Naive thymus-derived CD4-positive, alpha-beta T cell (primary cell): ENCODE data around the gene ARHGAP8. TPM values are rescaled to one million over a fixed set of nuclear protein-coding genes. Genes with fewer than 3 reads are reported as not detected.

ENCODE experiments used
- ATAC-seq: fragments of 150-1000 bp; cut with Tn5 transposase; 2 replicates; pipeline ENCODE4 v1.10.0; 2021; ENCODE audit warnings: mild to moderate bottlenecking, moderate library complexity
- CTCF ChIA-PET: fragments of 350-600 bp; sonication (Branson Sonifier 250); formaldehyde crosslinking; loops from one replicate; lab custom pipeline; 2021; ENCODE audit warnings: antibody characterized with exemption; lab: Charles Lee
- POLR2A ChIA-PET: fragments of 350-600 bp; sonication (Branson Sonifier 250); formaldehyde crosslinking; loops from one replicate; lab custom pipeline; 2021; ENCODE audit warnings: antibody characterized with exemption, inconsistent platforms; lab: Charles Lee
- DNase-seq, 9 donors: peaks; one replicate each; pipeline versions ENCODE4 v3.0.0 to v3.0.0-alpha.2; 2020 to 2022; ENCODE audit warnings: mixed read lengths in 1 of 9
- H3K27ac ChIP-seq: one replicate; pipeline ENCODE4 v1.7.0; 2013; ENCODE audit warnings: mild to moderate bottlenecking, low read depth, low read length, moderate library complexity
- H3K27me3 ChIP-seq, 2 donors: one replicate each; pipeline ENCODE4 v1.7.0; 2013; ENCODE audit warnings: low read length in 2 of 2, mild to moderate bottlenecking in 2 of 2, moderate library complexity in 2 of 2; ENCODE audit not compliant: control insufficient read depth in 2 of 2, insufficient read depth in 2 of 2
- H3K36me3 ChIP-seq, 3 experiments: 1 replicate in 2 of 3; 2 replicates in 1 of 3; pipeline ENCODE4 v1.7.0; 2013; ENCODE audit warnings: low read length in 3 of 3, mild to moderate bottlenecking in 3 of 3, moderate library complexity in 1 of 3; ENCODE audit not compliant: insufficient read depth in 3 of 3, control insufficient read depth in 2 of 3
- H3K4me1 ChIP-seq, 2 donors: one replicate each; pipeline ENCODE4 v1.7.0; 2013; ENCODE audit warnings: low read length in 2 of 2, mild to moderate bottlenecking in 2 of 2, moderate library complexity in 1 of 2; ENCODE audit not compliant: control insufficient read depth in 2 of 2, insufficient read depth in 2 of 2
- H3K4me3 ChIP-seq: 2 replicates; pipeline ENCODE4 v1.7.0; 2013; ENCODE audit warnings: mild to moderate bottlenecking, low read length
- H3K9me3 ChIP-seq, 3 experiments: 1 replicate in 2 of 3; 2 replicates in 1 of 3; pipeline ENCODE4 v1.7.0; 2013; ENCODE audit warnings: low read length in 3 of 3; ENCODE audit not compliant: control insufficient read depth in 2 of 3
- H3K27ac Mint-ChIP-seq, 9 donors: one replicate each; pipeline ENCODE4 v1.8.0; 2020 to 2022; ENCODE audit warnings: mixed read lengths in 9 of 9, mild to moderate bottlenecking in 8 of 9, moderate library complexity in 5 of 9, inconsistent platforms in 2 of 9
- H3K27me3 Mint-ChIP-seq, 5 donors: one replicate each; pipeline ENCODE4 v1.8.0; 2021 to 2022; ENCODE audit warnings: mixed read lengths in 5 of 5, mild to moderate bottlenecking in 1 of 5
- H3K36me3 Mint-ChIP-seq, 5 donors: one replicate each; pipeline ENCODE4 v1.8.0; 2020 to 2022; ENCODE audit warnings: mixed read lengths in 5 of 5, mild to moderate bottlenecking in 3 of 5, inconsistent platforms in 1 of 5
- H3K4me1 Mint-ChIP-seq, 7 donors: one replicate each; pipeline ENCODE4 v1.8.0; 2020 to 2022; ENCODE audit warnings: mixed read lengths in 7 of 7, mild to moderate bottlenecking in 3 of 7, inconsistent platforms in 1 of 7
- H3K4me3 Mint-ChIP-seq, 10 donors: one replicate each; pipeline ENCODE4 v1.8.0; 2020 to 2022; ENCODE audit warnings: mild to moderate bottlenecking in 10 of 10, mixed read lengths in 10 of 10, moderate library complexity in 6 of 10, inconsistent platforms in 2 of 10
- H3K9me3 Mint-ChIP-seq, 11 donors: one replicate each; pipeline ENCODE4 v1.8.0; 2020 to 2022; ENCODE audit warnings: mixed read lengths in 11 of 11, mild to moderate bottlenecking in 4 of 11, inconsistent platforms in 1 of 11, moderate library complexity in 1 of 11
- intact Hi-C, 2 donors: fragments of 100-400 bp; cut with micrococcal nuclease; formaldehyde crosslinking; loops; one replicate each; pipeline ENCODE4 v1.15.1; 2023
- polyA plus RNA-seq, 2 donors: library from polyadenylated mRNA; unstranded; fragments of 300-500 nt; fragmentation: Illumina TruSeq; gene quantifications; one replicate each; pipeline ENCODE4 v1.2.3, GENCODE V29; 2021
- total RNA-seq, 6 experiments: library from RNA in 5 of 6; stranded (reverse) in 5 of 6; gene quantifications; 1 replicate in 5 of 6; 2 replicates in 1 of 6; pipeline ENCODE4 v1.2.3 and lab custom pipeline; 2021 to 2026

The ARHGAP8 gene
- total and polyA plus RNA-seq, 7 experiments from 2014 or later, result 0.82 to 2.3 (median 1.5) TPM; not detected in 4

DNA sequence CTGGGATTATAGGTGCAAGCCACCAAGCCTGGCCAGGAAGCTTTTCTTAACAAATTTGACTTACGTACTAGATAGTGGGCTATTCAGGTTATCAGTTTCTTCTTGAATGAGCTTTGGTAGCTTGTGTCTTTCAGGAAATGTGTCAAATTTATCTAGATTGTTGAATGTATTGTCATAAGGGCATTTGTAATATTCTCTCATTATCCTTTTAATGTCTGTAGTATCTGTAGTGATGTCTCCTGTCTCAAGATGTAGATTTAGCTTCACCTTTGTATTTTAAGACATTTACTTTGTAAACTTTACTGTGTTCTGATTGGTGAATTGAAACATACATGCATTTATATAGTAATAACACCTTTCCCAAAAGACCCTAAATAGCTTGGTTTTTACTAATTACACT is 20.7 kb downstream of the ARHGAP8 start:
- ChIA-PET CTCF (no interaction called here), POLR2A (no interaction called here)
- Histone ChIP-seq H3K4me1 (no peaks in the 10 kb centered on the region), H3K27me3 (no peaks in the 10 kb centered on the region), H3K9me3 (peaks cover 0 to 15% (median 0%) of the 10 kb centered on the region in 3 experiments), H3K36me3 (no peaks in the 10 kb centered on the region), H3K27ac (no peak overlapping the region), H3K4me3 (no peak overlapping the region)
- peaks cover 0 to 24% (median 14%) of the 10 kb centered on the region in 11 donors for H3K9me3 Mint-ChIP-seq
- no peak overlapping the region for H3K4me3 Mint-ChIP-seq
- H3K4me1 Mint-ChIP-seq, result no peaks in the 10 kb centered on the region
- H3K27ac Mint-ChIP-seq, result no peak overlapping the region
- peaks cover 0 to 8% (median 4%) of the 10 kb centered on the region in 5 donors for H3K27me3 Mint-ChIP-seq
- DNase-seq (no peak), ATAC-seq (no peak)
- peaks cover 0 to 14% (median 6%) of the 10 kb centered on the region in 5 donors for H3K36me3 Mint-ChIP-seq
- intact Hi-C loops, result no loop called here

GRCh38 chr22:44775862-44776261 is 23.5 kb downstream of the ARHGAP8 start:
- H3K4me3 Mint-ChIP-seq, result no peak overlapping the region
- CTCF ChIA-PET, result no interaction called here
- peaks cover 0 to 23% (median 13%) of the 10 kb centered on the region in 11 donors for H3K9me3 Mint-ChIP-seq

DNA sequence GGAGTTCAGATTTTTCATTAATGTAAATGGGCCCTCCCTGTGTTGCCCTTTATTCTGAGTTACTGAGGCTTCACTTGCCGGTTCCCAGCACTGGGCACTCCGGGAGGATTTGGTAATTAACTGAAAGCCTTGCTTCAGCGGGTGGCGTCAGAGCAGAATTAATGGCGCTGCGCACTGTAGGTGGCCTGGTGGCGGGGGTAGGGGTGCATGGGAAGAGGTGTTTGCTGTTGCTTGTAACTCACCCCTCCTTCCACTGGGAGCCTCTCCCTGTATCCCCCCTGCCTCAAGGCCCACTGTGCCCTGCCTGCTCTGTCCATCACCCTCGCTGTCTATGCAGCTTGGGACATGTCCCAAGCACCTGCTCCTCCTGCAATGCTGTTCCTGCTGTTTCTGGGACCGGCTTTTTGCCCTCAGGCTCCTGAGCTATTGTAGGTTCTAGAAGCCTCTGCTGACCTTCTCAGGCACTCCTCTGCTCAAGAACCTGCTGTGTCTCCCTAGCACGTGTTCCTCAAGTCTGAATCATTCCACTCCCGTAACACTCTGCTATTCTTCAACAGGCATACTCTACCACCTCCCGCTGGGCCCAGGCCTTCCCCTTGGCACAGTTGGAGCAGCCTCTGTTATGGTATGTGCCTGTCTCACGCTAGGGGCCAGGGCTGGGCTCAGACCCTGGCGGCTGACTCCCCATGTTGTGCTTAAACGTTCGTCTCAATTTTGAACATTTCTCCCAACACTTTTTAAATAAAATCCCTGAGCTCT is 24.4 kb downstream of the ARHGAP8 start:
- Histone ChIP-seq H3K9me3 (peaks cover 0 to 15% (median 0%) of the 10 kb centered on the region in 3 experiments), H3K27ac (no peak overlapping the region), H3K4me3 (no peak overlapping the region), H3K27me3 (no peaks in the 10 kb centered on the region), H3K4me1 (no peaks in the 10 kb centered on the region), H3K36me3 (no peaks in the 10 kb centered on the region)
- Mint-ChIP-seq H3K27me3 (peaks cover 0 to 9% (median 7%) of the 10 kb centered on the region in 5 donors), H3K4me3 (no peak overlapping the region), H3K9me3 (peaks cover 0 to 21% (median 13%) of the 10 kb centered on the region in 11 donors), H3K27ac (no peak overlapping the region), H3K4me1 (no peaks in the 10 kb centered on the region), H3K36me3 (peaks cover 0 to 13% (median 6%) of the 10 kb centered on the region in 5 donors)
- no peak for DNase-seq
- POLR2A ChIA-PET, result no interaction called here
- no peak for ATAC-seq
- CTCF ChIA-PET, result no interaction called here
- intact Hi-C loops, result no loop called here

More at GRCh38 chr22:44775862-44776261, 23.5 kb downstream of the ARHGAP8 start:
- intact Hi-C loops, result no loop called here
- Mint-ChIP-seq H3K27me3 (peaks cover 0 to 11% (median 8%) of the 10 kb centered on the region in 5 donors), H3K27ac (no peak overlapping the region), H3K4me1 (no peaks in the 10 kb centered on the region), H3K36me3 (peaks cover 0 to 14% (median 6%) of the 10 kb centered on the region in 5 donors)
- no peaks in the 10 kb centered on the region for H3K4me1 ChIP-seq
- no peaks in the 10 kb centered on the region for H3K36me3 ChIP-seq
- POLR2A ChIA-PET, result no interaction called here
- no peaks in the 10 kb centered on the region for H3K27me3 ChIP-seq
- no peak for ATAC-seq
- no peak overlapping the region for H3K27ac ChIP-seq
- peaks cover 0 to 15% (median 0%) of the 10 kb centered on the region in 3 experiments for H3K9me3 ChIP-seq
- DNase-seq, result no peak
- no peak overlapping the region for H3K4me3 ChIP-seq

GRCh38 chr22:44777364-44777755 is 25.0 kb downstream of the ARHGAP8 start:
- Histone ChIP-seq H3K36me3 (no peaks in the 10 kb centered on the region), H3K9me3 (peaks cover 0 to 15% (median 0%) of the 10 kb centered on the region in 3 experiments), H3K4me3 (no peak overlapping the region), H3K27me3 (no peaks in the 10 kb centered on the region), H3K27ac (no peak overlapping the region), H3K4me1 (no peaks in the 10 kb centered on the region)
- DNase-seq (no peak), ATAC-seq (no peak)
- Mint-ChIP-seq H3K4me1 (no peaks in the 10 kb centered on the region), H3K27ac (no peak overlapping the region), H3K27me3 (peaks cover 0 to 7% (median 4%) of the 10 kb centered on the region in 5 donors), H3K9me3 (peaks cover 0 to 20% (median 12%) of the 10 kb centered on the region in 11 donors), H3K4me3 (no peak overlapping the region), H3K36me3 (peaks cover 0 to 10% (median 5%) of the 10 kb centered on the region in 5 donors)
- intact Hi-C loops, result no loop called here
- POLR2A ChIA-PET, result no interaction called here
- CTCF ChIA-PET, result no interaction called here

GRCh38 chr22:44780876-44781449 is 28.6 kb downstream of the ARHGAP8 start:
- Histone ChIP-seq H3K4me1 (no peaks in the 10 kb centered on the region), H3K9me3 (no peaks in the 10 kb centered on the region), H3K36me3 (no peaks in the 10 kb centered on the region), H3K27me3 (no peaks in the 10 kb centered on the region), H3K27ac (no peak overlapping the region), H3K4me3 (no peak overlapping the region)
- no peak overlapping the region for H3K27ac Mint-ChIP-seq
- ChIA-PET POLR2A (no interaction called here), CTCF (no interaction called here)
- no peaks in the 10 kb centered on the region for H3K36me3 Mint-ChIP-seq
- H3K27me3 Mint-ChIP-seq, result peaks cover 3 to 22% (median 12%) of the 10 kb centered on the region in 5 donors
- H3K4me3 Mint-ChIP-seq, result no peak overlapping the region
- no peaks in the 10 kb centered on the region for H3K4me1 Mint-ChIP-seq
- peaks cover 0 to 2% (median 0%) of the 10 kb centered on the region in 11 donors for H3K9me3 Mint-ChIP-seq
- DNase-seq (no peak), ATAC-seq (no peak)
- intact Hi-C loops, result no loop called here

- Mint-ChIP-seq H3K4me3 (no peak overlapping the region), H3K4me1 (no peaks in the 10 kb centered on the region), H3K9me3 (no peaks in the 10 kb centered on the region), H3K27me3 (peaks cover 3 to 22% (median 12%) of the 10 kb centered on the region in 5 donors), H3K27ac (no peak overlapping the region), H3K36me3 (no peaks in the 10 kb centered on the region)
- ChIA-PET CTCF (no interaction called here), POLR2A (no interaction called here)
- intact Hi-C loops, result no loop called here
- Histone ChIP-seq H3K27me3 (no peaks in the 10 kb centered on the region), H3K36me3 (no peaks in the 10 kb centered on the region), H3K4me1 (no peaks in the 10 kb centered on the region), H3K27ac (no peak overlapping the region), H3K4me3 (no peak overlapping the region), H3K9me3 (no peaks in the 10 kb centered on the region)
- no peak for ATAC-seq
- no peak for DNase-seq
Measured at GRCh38 chr22:44782363-44782963, 30.1 kb downstream of the ARHGAP8 start.
